OCI-LY3 (cell line): Measurements from ENCODE around the gene FBXL20.

ENCODE experiments used
- H2AFZ ChIP-seq: fragments of 200-600, 300-600 bp; shearing (Covaris generic); 2 replicates; pipeline ENCODE4 v1.6.0; 2014; ENCODE audit warnings: antibody characterized with exemption, low read depth, low read length
- H3K27ac ChIP-seq: fragments of 200-600, 300-600 bp; sonication (generic); 2 replicates; pipeline ENCODE4 v1.5.1; 2014; ENCODE audit warnings: mild to moderate bottlenecking, low read length, moderate library complexity, mixed read lengths
- H3K27me3 ChIP-seq: fragments of 200-600, 300-600 bp; sonication (generic); 2 replicates; pipeline ENCODE4 v1.6.1; 2014; ENCODE audit warnings: low read depth, low read length, mixed read lengths
- H3K36me3 ChIP-seq: fragments of 200-600, 300-600 bp; sonication (generic); replicated peaks from 2 replicates; pipeline ENCODE3; 2014; ENCODE audit warnings: low read depth, low read length, mixed read lengths
- H3K4me1 ChIP-seq: fragments of 300-600, 200-600 bp; sonication (generic); 2 replicates; pipeline ENCODE4 v1.6.1; 2014; ENCODE audit warnings: low read length, mixed read lengths
- H3K4me2 ChIP-seq: fragments of 200-600, 300-600 bp; sonication (generic); 2 replicates; pipeline ENCODE4 v1.6.1; 2014; ENCODE audit warnings: low read length, mixed read lengths
- H3K4me3 ChIP-seq: fragments of 300-600, 200-600 bp; sonication (generic); 2 replicates; pipeline ENCODE4 v1.5.1; 2014; ENCODE audit warnings: antibody characterized with exemption, mild to moderate bottlenecking, low read length, moderate library complexity
- H3K79me2 ChIP-seq: fragments of 300-600, 200-600 bp; shearing (Covaris generic); 2 replicates; pipeline ENCODE4 v1.6.1; 2014; ENCODE audit warnings: mild to moderate bottlenecking, low read length, mixed read lengths
- H3K9ac ChIP-seq: fragments of 300-600, 200-600 bp; shearing (Covaris generic); 2 replicates; pipeline ENCODE4 v1.6.0; 2014; ENCODE audit warnings: mild to moderate bottlenecking, low read length, moderate library complexity
- H3K9me3 ChIP-seq: fragments of 200-600, 300-600 bp; shearing (Covaris generic); 2 replicates; pipeline ENCODE4 v1.6.1; 2014; ENCODE audit warnings: low read length, mixed read lengths; ENCODE audit not compliant: insufficient read depth
- H4K20me1 ChIP-seq: fragments of 200-600, 300-600 bp; sonication (generic); 2 replicates; pipeline ENCODE4 v1.6.1; 2016; ENCODE audit warnings: low read length, mixed read lengths; ENCODE audit not compliant: insufficient read depth
- EZH2phosphoT487 ChIP-seq: fragments of 200-600 bp; shearing (Covaris generic); IDR thresholded peaks from 2 replicates; pipeline ENCODE4 v1.6.1; 2018; ENCODE audit warnings: antibody characterized with exemption, mixed run types, low read depth
- TF ChIP-seq, protein P1 (sequence below): fragments of 200-600, 300-600 bp; sonication (generic); IDR thresholded peaks from 2 replicates; pipeline ENCODE4 v1.5.1; 2014; ENCODE audit warnings: antibody characterized with exemption, low read length, low read depth

The FBXL20 gene

GRCh38 chr17:39410279-39410678 is 8.9 kb upstream of the FBXL20 start:
- Histone ChIP-seq H3K4me3 (no peak overlapping the region), H3K79me2 (no peaks in the 10 kb centered on the region), H3K9me3 (no peaks in the 10 kb centered on the region), H2AFZ (no peak overlapping the region), H3K4me1 (peaks cover 10% of the 10 kb centered on the region), H3K4me2 (no peak overlapping the region), H3K9ac (no peak overlapping the region), H3K36me3 (peaks cover 56% of the 10 kb centered on the region), H3K27me3 (no peaks in the 10 kb centered on the region), H3K27ac (no peak overlapping the region), H4K20me1 (no peaks in the 10 kb centered on the region)
- no peak for TF ChIP-seq EZH2phosphoT487
- TF ChIP-seq, protein P1, sequence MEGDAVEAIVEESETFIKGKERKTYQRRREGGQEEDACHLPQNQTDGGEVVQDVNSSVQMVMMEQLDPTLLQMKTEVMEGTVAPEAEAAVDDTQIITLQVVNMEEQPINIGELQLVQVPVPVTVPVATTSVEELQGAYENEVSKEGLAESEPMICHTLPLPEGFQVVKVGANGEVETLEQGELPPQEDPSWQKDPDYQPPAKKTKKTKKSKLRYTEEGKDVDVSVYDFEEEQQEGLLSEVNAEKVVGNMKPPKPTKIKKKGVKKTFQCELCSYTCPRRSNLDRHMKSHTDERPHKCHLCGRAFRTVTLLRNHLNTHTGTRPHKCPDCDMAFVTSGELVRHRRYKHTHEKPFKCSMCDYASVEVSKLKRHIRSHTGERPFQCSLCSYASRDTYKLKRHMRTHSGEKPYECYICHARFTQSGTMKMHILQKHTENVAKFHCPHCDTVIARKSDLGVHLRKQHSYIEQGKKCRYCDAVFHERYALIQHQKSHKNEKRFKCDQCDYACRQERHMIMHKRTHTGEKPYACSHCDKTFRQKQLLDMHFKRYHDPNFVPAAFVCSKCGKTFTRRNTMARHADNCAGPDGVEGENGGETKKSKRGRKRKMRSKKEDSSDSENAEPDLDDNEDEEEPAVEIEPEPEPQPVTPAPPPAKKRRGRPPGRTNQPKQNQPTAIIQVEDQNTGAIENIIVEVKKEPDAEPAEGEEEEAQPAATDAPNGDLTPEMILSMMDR: no peak

- Histone ChIP-seq H3K9me3 (no peaks in the 10 kb centered on the region), H3K27ac (no peak overlapping the region), H4K20me1 (peaks cover 6% of the 10 kb centered on the region; the same call in 1 of the 2 replicates), H2AFZ (no peak overlapping the region), H3K4me1 (peaks cover 24% of the 10 kb centered on the region), H3K4me2 (no peak overlapping the region), H3K4me3 (no peak overlapping the region), H3K9ac (no peak overlapping the region), H3K79me2 (no peaks in the 10 kb centered on the region), H3K36me3 (peaks cover 48% of the 10 kb centered on the region), H3K27me3 (no peaks in the 10 kb centered on the region)
- no peak for TF ChIP-seq EZH2phosphoT487
- TF ChIP-seq, protein P1: no peak
Measured at GRCh38 chr17:39408360-39408759, 6.9 kb upstream of the FBXL20 start.

DNA sequence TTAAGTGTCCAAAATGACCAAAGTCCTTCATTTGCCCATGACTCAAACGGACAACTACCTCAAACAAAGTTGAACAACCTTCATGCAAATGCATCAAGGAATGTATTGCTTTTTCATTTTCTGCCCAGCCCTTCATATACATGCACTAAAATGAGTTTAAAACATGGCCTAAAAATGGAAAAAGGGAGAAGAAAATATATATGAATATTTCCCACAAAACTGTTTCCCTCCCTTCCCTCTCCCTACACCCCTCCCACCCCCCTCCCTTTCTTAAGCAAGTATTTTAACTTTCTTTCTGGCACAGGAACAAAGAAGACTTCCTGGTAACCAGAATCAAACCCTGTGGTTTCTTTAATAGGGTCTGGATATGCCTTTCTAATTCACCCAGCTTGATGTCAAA is 5.5 kb upstream of the FBXL20 start:
- Histone ChIP-seq H3K9ac (no peak overlapping the region), H3K4me2 (no peak overlapping the region), H3K27me3 (no peaks in the 10 kb centered on the region), H3K79me2 (no peaks in the 10 kb centered on the region), H3K4me1 (peaks cover 26% of the 10 kb centered on the region), H2AFZ (no peak overlapping the region), H3K27ac (no peak overlapping the region), H3K36me3 (peaks cover 47% of the 10 kb centered on the region), H3K4me3 (no peak overlapping the region), H3K9me3 (no peaks in the 10 kb centered on the region), H4K20me1 (peaks cover 10% of the 10 kb centered on the region; the same call in 1 of the 2 replicates)
- TF ChIP-seq EZH2phosphoT487: no peak
- TF ChIP-seq, protein P1: no peak

DNA sequence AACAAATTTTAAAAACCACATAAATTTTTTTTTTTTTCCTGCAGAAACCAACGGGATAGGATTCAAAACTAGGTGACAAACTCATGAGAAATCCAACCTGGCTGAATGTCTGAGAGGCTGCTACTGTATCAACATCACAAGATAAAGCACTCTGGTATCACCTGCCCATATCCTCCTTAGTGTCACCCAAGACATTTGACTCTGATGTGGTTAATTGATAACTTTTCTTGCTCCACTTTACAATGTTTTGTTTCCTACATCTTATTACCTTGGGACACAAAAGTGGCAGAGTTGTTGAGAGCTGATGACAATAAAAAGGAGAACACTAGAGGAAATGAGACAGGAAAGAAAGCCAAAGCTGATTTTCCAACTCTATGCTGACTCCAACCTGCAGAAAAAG is 4.0 kb upstream of the FBXL20 start:
- Histone ChIP-seq H3K4me1 (peaks cover 30% of the 10 kb centered on the region), H3K36me3 (peaks cover 40% of the 10 kb centered on the region), H3K27ac (peak overlapping the region; percentile 80), H3K9me3 (no peaks in the 10 kb centered on the region), H3K27me3 (no peaks in the 10 kb centered on the region), H2AFZ (no peak overlapping the region), H3K9ac (no peak overlapping the region), H3K79me2 (peaks cover 9% of the 10 kb centered on the region), H3K4me2 (peak overlapping the region; percentile 13; the same call in 1 of the 2 replicates), H4K20me1 (peaks cover 11% of the 10 kb centered on the region; the same call in 1 of the 2 replicates), H3K4me3 (no peak overlapping the region)
- no peak for TF ChIP-seq EZH2phosphoT487
- TF ChIP-seq, protein P1: no peak
